Measurements from ENCODE around the gene MGAT5.

DNA sequence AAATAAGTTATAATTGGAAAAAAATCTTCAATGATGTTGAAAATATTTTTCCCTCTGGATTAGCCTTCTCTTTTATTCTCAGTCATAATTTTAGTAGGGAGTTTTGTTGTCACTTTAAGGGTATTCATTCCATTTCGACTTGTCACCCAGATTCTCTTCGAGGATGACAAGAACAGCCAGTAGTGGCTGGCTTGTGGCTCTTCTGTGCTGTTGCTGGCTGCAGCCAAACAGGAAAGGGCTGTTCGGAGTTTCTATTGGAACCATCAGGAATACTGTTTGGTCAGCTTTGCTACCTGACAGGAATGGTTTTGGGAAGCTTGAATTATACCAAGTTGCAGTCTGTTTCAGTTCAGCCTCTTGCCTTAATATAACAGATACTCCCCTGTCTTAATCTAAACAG, 41.6 kb downstream of the MGAT5 start:
- TF ChIP-seq, protein P1, sequence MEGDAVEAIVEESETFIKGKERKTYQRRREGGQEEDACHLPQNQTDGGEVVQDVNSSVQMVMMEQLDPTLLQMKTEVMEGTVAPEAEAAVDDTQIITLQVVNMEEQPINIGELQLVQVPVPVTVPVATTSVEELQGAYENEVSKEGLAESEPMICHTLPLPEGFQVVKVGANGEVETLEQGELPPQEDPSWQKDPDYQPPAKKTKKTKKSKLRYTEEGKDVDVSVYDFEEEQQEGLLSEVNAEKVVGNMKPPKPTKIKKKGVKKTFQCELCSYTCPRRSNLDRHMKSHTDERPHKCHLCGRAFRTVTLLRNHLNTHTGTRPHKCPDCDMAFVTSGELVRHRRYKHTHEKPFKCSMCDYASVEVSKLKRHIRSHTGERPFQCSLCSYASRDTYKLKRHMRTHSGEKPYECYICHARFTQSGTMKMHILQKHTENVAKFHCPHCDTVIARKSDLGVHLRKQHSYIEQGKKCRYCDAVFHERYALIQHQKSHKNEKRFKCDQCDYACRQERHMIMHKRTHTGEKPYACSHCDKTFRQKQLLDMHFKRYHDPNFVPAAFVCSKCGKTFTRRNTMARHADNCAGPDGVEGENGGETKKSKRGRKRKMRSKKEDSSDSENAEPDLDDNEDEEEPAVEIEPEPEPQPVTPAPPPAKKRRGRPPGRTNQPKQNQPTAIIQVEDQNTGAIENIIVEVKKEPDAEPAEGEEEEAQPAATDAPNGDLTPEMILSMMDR (IDR thresholded peaks at IDR 0.05; ENCODE audit: low read depth, low read length): no peak
- TF ChIP-seq EZH2phosphoT487 (IDR thresholded peaks at IDR 0.05; ENCODE audit: low read depth): no peak

Measured in OCI-LY3 (cell line).